Choroid plexus epithelial cell (primary cell): ENCODE results near the gene HOXC9.

Experiments
- DNase-seq: peaks from one replicate; pipeline ENCODE4 v3.0.0-alpha.2; 2010; ENCODE audit warnings: low read depth
- H3K4me3 ChIP-seq: 2 replicates; pipeline ENCODE4 v1.5.1; 2011; ENCODE audit warnings: low read depth, mild to moderate bottlenecking, control low read depth, low read length, moderate library complexity
- CTCF ChIP-seq: conservative IDR thresholded peaks from 2 replicates; pipeline ENCODE4 v1.5.1; 2011; ENCODE audit warnings: low read depth, mild to moderate bottlenecking, control low read depth, inconsistent platforms, low read length, moderate library complexity

The HOXC9 gene

GRCh38 chr12:54033106-54033979, 33.4 kb downstream of the HOXC9 start:
- no peak for TF ChIP-seq CTCF
- DNase-seq: no peak
- H3K4me3 ChIP-seq: no peak overlapping the region

- no peak overlapping the region for H3K4me3 ChIP-seq
- DNase-seq: no peak
- no peak for TF ChIP-seq CTCF
Measured at GRCh38 chr12:54033980-54034784, 34.2 kb downstream of the HOXC9 start.

GRCh38 chr12:54034785-54035310, 34.9 kb downstream of the HOXC9 start:
- TF ChIP-seq CTCF: no peak
- DNase-seq: no peak
- H3K4me3 ChIP-seq: no peak overlapping the region

GRCh38 chr12:54035568-54036264, 35.8 kb downstream of the HOXC9 start:
- no peak for DNase-seq
- H3K4me3 ChIP-seq: no peak overlapping the region
- no peak for TF ChIP-seq CTCF

GRCh38 chr12:54036620-54037359, 36.8 kb downstream of the HOXC9 start:
- TF ChIP-seq CTCF: no peak
- no peak overlapping the region for H3K4me3 ChIP-seq
- no peak for DNase-seq

- DNase-seq: no peak
- TF ChIP-seq CTCF: no peak
- no peak overlapping the region for H3K4me3 ChIP-seq
Measured at GRCh38 chr12:54037360-54038283, 37.7 kb downstream of the HOXC9 start.
